Upper lobe of left lung (tissue), 4 donors: ENCODE measurements around the gene ZDHHC20.

Experiments used
- POLR2A ChIP-seq, 4 donors: fragments of 450-650 bp; IDR thresholded peaks; one replicate each; pipeline ENCODE4 v1.5.1; 2016 to 2017; ENCODE audit warnings: antibody characterized with exemption in 4 of 4, mild to moderate bottlenecking in 2 of 4
- TF ChIP-seq, protein P1 (sequence below), 6 experiments: fragments of 450-650 bp in 4 of 6; fragments of 200-600 bp in 2 of 6; sonication (generic) in 2 of 6; IDR thresholded peaks; one replicate each; pipeline ENCODE4 v1.5.1; 2016 to 2019; ENCODE audit warnings: antibody characterized with exemption in 6 of 6

DNA sequence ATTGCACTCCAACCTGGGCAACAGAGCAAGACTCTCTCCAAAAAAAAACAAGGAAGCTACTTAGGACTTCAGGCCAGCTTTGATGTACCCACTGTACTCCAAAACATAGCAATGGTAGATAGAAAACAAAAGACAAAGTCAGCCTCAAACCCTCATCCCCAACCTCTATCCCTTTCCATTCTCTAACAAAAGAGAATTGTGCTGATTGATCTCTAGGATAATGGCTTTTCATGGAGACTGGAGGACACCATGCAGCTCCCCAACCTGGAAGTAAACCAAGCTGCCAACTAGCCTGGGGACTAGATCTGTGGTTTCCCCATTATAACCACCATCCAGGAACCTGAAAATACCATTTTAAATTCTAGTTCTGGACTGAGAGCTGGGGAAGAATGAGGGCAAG, 4.3 kb upstream of the ZDHHC20 start:
- no peak for TF ChIP-seq POLR2A (IDR thresholded peaks at IDR 0.05)
- TF ChIP-seq, protein P1, sequence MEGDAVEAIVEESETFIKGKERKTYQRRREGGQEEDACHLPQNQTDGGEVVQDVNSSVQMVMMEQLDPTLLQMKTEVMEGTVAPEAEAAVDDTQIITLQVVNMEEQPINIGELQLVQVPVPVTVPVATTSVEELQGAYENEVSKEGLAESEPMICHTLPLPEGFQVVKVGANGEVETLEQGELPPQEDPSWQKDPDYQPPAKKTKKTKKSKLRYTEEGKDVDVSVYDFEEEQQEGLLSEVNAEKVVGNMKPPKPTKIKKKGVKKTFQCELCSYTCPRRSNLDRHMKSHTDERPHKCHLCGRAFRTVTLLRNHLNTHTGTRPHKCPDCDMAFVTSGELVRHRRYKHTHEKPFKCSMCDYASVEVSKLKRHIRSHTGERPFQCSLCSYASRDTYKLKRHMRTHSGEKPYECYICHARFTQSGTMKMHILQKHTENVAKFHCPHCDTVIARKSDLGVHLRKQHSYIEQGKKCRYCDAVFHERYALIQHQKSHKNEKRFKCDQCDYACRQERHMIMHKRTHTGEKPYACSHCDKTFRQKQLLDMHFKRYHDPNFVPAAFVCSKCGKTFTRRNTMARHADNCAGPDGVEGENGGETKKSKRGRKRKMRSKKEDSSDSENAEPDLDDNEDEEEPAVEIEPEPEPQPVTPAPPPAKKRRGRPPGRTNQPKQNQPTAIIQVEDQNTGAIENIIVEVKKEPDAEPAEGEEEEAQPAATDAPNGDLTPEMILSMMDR (IDR thresholded peaks at IDR 0.05), result no peak
